HepG2 (cell line): ENCODE results near the gene SCNM1. TPM values are rescaled to one million over a fixed set of nuclear protein-coding genes. Genes with fewer than 3 reads are reported as not detected.

ENCODE experiments used
- CERS6 ChIP-seq: sonication (generic); formaldehyde crosslinking; IDR thresholded peaks from 2 replicates; pipeline ENCODE4 v1.5.0; 2020; ENCODE audit warnings: missing genetic modification reagents
- EED ChIP-seq: sonication (generic); formaldehyde crosslinking; IDR thresholded peaks from 2 replicates; pipeline ENCODE4 v1.5.0; 2020; ENCODE audit warnings: mild to moderate bottlenecking, missing genetic modification reagents
- FOXK2 ChIP-seq: fragments of 450-650 bp; IDR thresholded peaks from 2 replicates; pipeline ENCODE4 v1.6.1; 2016
- LRRFIP1 ChIP-seq: sonication (generic); formaldehyde crosslinking; conservative IDR thresholded peaks from 2 replicates; pipeline ENCODE4 v1.4.0; 2020; ENCODE audit warnings: missing genetic modification reagents
- PHF21A ChIP-seq: sonication (generic); formaldehyde crosslinking; IDR thresholded peaks from 2 replicates; pipeline ENCODE4 v1.5.0; 2020; ENCODE audit warnings: mild to moderate bottlenecking, missing genetic modification reagents
- SMARCE1 ChIP-seq: fragments of 450-650 bp; IDR thresholded peaks from 2 replicates; pipeline ENCODE4 v1.6.1; 2017; ENCODE audit warnings: borderline replicate concordance
- SP140L ChIP-seq: sonication (generic); formaldehyde crosslinking; IDR thresholded peaks from 2 replicates; pipeline ENCODE4 v1.4.0; 2020; ENCODE audit warnings: missing genetic modification reagents, borderline replicate concordance
- SP5 ChIP-seq: IDR thresholded peaks from 2 replicates; pipeline ENCODE4 v1.6.1; 2016; ENCODE audit warnings: low read depth, borderline replicate concordance
- SRY ChIP-seq: sonication (generic); formaldehyde crosslinking; IDR thresholded peaks from 2 replicates; pipeline ENCODE4 v1.8.0; 2022; ENCODE audit warnings: mild to moderate bottlenecking, missing genetic modification reagents
- ZC3H4 ChIP-seq: sonication (generic); formaldehyde crosslinking; IDR thresholded peaks from 2 replicates; pipeline ENCODE4 v1.4.0; 2020; ENCODE audit warnings: missing genetic modification reagents, borderline replicate concordance
- ZNF136 ChIP-seq: sonication (generic); formaldehyde crosslinking; IDR thresholded peaks from 2 replicates; pipeline ENCODE4 v1.8.1; 2022; ENCODE audit warnings: low read depth, mild to moderate bottlenecking, moderate library complexity, missing genetic modification reagents
- ZNF543 ChIP-seq: sonication (generic); formaldehyde crosslinking; IDR thresholded peaks from 2 replicates; pipeline ENCODE4 v1.4.0; 2020; ENCODE audit warnings: mild to moderate bottlenecking, missing genetic modification reagents
- ZNF737 ChIP-seq: sonication (generic); formaldehyde crosslinking; IDR thresholded peaks from 2 replicates; pipeline ENCODE4 v1.5.0; 2020; ENCODE audit warnings: missing genetic modification reagents, mild to moderate bottlenecking, borderline replicate concordance
- ZNF772 ChIP-seq: sonication (generic); formaldehyde crosslinking; IDR thresholded peaks from 2 replicates; pipeline ENCODE4 v1.5.0; 2020; ENCODE audit warnings: mild to moderate bottlenecking, missing genetic modification reagents
- ZNF790 ChIP-seq: sonication (generic); formaldehyde crosslinking; IDR thresholded peaks from 2 replicates; pipeline ENCODE4 v1.8.0; 2022; ENCODE audit warnings: missing genetic modification reagents, mild to moderate bottlenecking, borderline replicate concordance
- ZSCAN9 ChIP-seq: IDR thresholded peaks from 2 replicates; pipeline ENCODE4 v1.6.1; 2016; ENCODE audit warnings: borderline replicate concordance
- polyA plus RNA-seq, 8 experiments: library from polyadenylated mRNA; depleted of rRNA in 3 of 8; stranded (reverse) in 7 of 8; unstranded in 1 of 8; fragments of >200 nt; fragmentation: Illumina TruSeq in 4 of 8; extraction: Trizol in 4 of 8; gene quantifications; 2 replicates each; pipeline versions ENCODE4 v1.2.1 to v1.2.3, GENCODE V29; 2011 to 2016; ENCODE audit warnings: low read depth in 4 of 8, missing spikeins in 1 of 8, mixed read lengths in 1 of 8; ENCODE audit not compliant: insufficient read depth in 1 of 8
- total RNA-seq, 5 experiments: library from RNA; depleted of rRNA; stranded (reverse); fragments of >200 nt; fragmentation: Illumina TruSeq; extraction: Trizol; gene quantifications; 2 replicates each; pipeline ENCODE4 v1.2.3, GENCODE V29; 2016; ENCODE audit warnings: low read depth in 1 of 5
- TF ChIP-seq, protein P1 (sequence below): IDR thresholded peaks from 2 replicates; pipeline ENCODE4 v1.6.1; 2012; ENCODE audit warnings: low read length, improper control_type of control experiment
- TF ChIP-seq, protein P2 (sequence below): sonication (generic); formaldehyde crosslinking; IDR thresholded peaks from 2 replicates; pipeline ENCODE4 v1.9.0; 2021; ENCODE audit warnings: missing genetic modification reagents, borderline replicate concordance
- TF ChIP-seq, protein P3 (sequence below): sonication (generic); formaldehyde crosslinking; IDR thresholded peaks from 2 replicates; pipeline ENCODE4 v1.4.0; 2020; ENCODE audit warnings: missing genetic modification reagents

SCNM1 gene
- total and polyA plus RNA-seq, 2 of the 13 experiments (the other 11 are each of a cell fraction or from before 2014, with no cell fraction given), result 16.3 to 31.5 TPM

DNA sequence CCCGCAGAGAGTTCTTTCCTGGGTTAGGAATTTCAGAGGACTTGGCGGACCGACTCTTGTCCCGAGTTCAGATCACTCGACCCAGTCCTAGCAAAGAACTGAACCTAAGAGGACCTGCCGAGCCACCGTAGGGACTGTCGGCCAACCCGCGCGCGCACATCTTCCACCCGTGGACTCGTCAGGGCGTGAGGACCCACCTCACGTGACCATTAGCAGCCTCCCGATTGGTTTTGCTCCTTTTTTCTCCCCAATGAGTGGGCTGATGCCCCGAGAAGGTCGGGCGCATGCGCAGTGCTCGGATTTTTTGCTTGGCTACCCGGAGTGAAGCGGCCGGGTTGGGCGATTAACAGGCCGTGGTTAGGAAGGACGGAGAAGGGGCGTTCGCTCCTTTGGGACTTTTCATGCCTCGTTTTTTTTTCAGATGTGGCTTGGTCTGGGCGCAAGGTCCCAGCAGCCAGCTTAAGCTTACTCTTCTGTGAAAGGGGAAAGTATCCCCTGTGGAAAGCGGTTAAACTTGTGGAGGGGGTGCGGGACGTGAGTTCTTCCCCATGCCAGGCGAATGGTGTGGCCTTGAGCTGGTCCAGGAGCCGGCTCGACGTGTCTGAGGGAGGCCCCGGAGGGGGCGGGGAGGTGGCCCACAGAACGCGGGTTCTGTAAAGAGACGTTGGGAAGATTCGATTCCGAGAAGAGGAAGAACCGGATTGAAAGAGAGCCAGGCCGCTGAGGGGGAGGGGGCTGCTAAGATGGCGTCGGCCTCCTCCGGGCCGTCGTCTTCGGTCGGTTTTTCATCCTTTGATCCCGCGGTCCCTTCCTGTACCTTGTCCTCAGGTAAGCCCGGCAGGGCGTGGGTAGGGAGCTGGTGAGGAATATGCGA lies 32.5 kb downstream of the SCNM1 start, which contains the start of gene PIP5K1A (continued):
- no peak for TF ChIP-seq CERS6 (CRISPR knock-in tag)
- TF ChIP-seq PHF21A, result peak; percentile 16; the same call in 1 of the 2 replicates
- TF ChIP-seq, protein P1, sequence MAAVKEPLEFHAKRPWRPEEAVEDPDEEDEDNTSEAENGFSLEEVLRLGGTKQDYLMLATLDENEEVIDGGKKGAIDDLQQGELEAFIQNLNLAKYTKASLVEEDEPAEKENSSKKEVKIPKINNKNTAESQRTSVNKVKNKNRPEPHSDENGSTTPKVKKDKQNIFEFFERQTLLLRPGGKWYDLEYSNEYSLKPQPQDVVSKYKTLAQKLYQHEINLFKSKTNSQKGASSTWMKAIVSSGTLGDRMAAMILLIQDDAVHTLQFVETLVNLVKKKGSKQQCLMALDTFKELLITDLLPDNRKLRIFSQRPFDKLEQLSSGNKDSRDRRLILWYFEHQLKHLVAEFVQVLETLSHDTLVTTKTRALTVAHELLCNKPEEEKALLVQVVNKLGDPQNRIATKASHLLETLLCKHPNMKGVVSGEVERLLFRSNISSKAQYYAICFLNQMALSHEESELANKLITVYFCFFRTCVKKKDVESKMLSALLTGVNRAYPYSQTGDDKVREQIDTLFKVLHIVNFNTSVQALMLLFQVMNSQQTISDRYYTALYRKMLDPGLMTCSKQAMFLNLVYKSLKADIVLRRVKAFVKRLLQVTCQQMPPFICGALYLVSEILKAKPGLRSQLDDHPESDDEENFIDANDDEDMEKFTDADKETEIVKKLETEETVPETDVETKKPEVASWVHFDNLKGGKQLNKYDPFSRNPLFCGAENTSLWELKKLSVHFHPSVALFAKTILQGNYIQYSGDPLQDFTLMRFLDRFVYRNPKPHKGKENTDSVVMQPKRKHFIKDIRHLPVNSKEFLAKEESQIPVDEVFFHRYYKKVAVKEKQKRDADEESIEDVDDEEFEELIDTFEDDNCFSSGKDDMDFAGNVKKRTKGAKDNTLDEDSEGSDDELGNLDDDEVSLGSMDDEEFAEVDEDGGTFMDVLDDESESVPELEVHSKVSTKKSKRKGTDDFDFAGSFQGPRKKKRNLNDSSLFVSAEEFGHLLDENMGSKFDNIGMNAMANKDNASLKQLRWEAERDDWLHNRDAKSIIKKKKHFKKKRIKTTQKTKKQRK, result no peak
- TF ChIP-seq ZNF772 (CRISPR knock-in tag), result peak; percentile 18; the same call in 1 of the 2 replicates
- TF ChIP-seq SMARCE1, result no peak
- TF ChIP-seq, protein P2, sequence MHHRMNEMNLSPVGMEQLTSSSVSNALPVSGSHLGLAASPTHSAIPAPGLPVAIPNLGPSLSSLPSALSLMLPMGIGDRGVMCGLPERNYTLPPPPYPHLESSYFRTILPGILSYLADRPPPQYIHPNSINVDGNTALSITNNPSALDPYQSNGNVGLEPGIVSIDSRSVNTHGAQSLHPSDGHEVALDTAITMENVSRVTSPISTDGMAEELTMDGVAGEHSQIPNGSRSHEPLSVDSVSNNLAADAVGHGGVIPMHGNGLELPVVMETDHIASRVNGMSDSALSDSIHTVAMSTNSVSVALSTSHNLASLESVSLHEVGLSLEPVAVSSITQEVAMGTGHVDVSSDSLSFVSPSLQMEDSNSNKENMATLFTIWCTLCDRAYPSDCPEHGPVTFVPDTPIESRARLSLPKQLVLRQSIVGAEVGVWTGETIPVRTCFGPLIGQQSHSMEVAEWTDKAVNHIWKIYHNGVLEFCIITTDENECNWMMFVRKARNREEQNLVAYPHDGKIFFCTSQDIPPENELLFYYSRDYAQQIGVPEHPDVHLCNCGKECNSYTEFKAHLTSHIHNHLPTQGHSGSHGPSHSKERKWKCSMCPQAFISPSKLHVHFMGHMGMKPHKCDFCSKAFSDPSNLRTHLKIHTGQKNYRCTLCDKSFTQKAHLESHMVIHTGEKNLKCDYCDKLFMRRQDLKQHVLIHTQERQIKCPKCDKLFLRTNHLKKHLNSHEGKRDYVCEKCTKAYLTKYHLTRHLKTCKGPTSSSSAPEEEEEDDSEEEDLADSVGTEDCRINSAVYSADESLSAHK (CRISPR knock-in tag), result no peak
- TF ChIP-seq ZNF543 (CRISPR knock-in tag), result no peak; the same call in none of the 2 replicates
- TF ChIP-seq, protein P3, sequence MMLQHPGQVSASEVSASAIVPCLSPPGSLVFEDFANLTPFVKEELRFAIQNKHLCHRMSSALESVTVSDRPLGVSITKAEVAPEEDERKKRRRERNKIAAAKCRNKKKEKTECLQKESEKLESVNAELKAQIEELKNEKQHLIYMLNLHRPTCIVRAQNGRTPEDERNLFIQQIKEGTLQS, result no peak
- TF ChIP-seq ZSCAN9 (CRISPR knock-in tag), result 0 out of 2 replicates have a peak, but pooled peaks have one; percentile 19
- TF ChIP-seq FOXK2, result no peak
- TF ChIP-seq ZC3H4 (CRISPR knock-in tag), result peak; percentile 41; the same call in 1 of the 2 replicates
- 0 out of 2 replicates have a peak, but pooled peaks have one; percentile 6 for TF ChIP-seq SP5 (CRISPR knock-in tag)
- 0 out of 2 replicates have a peak, but pooled peaks have one; percentile 20 for TF ChIP-seq SP140L (CRISPR knock-in tag)
- TF ChIP-seq SRY (CRISPR knock-in tag), result peak; percentile 73; the same call in 1 of the 2 replicates
- no peak for TF ChIP-seq LRRFIP1 (CRISPR knock-in tag)
- no peak for TF ChIP-seq ZNF737 (CRISPR knock-in tag)
- TF ChIP-seq ZNF136 (CRISPR knock-in tag), result 0 out of 2 replicates have a peak, but pooled peaks have one; percentile 31
- TF ChIP-seq EED (CRISPR knock-in tag), result no peak
- peak; percentile 93; the same call in 1 of the 2 replicates for TF ChIP-seq ZNF790
